GM20000 (cell line): ENCODE data around the gene ITCH.
"Not testable (repeated sequence)": the region's sequence is repeated elsewhere in the genome, so short reads cannot be mapped to it uniquely, and the experiment has no call there.

Source experiments
- DNase-seq: peaks from one replicate; pipeline ENCODE4 v3.0.0; 2012; ENCODE audit warnings: low spot score
- TF ChIP-seq, protein P1 (sequence below): IDR thresholded peaks from 2 replicates; pipeline ENCODE4 v1.5.1; 2012; ENCODE audit warnings: mild to moderate bottlenecking, control low read depth; ENCODE audit errors: extremely low read depth, missing control alignments

Gene ITCH

DNA sequence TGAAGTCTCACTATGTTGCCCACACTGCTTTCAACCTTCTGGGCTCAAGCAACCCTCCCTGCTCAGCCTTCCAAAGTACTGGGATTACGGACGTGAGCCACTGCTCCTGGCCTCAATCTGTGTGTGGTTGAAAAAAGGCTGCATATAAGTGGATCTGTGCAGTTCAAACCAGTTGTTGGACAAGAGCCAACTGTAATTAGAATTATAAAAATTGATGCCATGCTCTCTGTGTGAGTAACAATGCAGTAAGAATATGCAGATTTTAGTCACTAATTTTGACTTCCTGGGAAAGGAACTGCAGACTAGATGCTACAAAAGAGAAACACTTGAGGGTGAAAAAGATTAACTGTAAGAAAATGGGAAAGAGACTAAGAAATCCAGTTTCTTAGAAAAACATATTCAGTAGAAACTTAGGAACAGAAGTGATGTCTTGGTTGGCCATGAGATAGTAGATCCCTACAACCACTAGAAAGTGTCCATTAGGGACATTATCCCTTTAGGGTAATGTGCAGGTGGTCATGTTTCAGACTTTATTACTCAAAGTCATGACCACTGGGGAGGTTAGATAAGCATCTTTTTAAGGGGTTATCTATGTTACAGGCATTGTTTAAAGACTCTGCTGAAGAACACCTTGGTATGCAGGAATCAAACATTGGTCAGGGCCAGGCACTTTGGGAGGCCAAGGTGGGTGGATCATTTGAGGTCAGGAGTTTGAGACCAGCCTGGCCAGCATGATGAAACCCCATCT lies 26.3 kb downstream of the ITCH start:
- TF ChIP-seq, protein P1, sequence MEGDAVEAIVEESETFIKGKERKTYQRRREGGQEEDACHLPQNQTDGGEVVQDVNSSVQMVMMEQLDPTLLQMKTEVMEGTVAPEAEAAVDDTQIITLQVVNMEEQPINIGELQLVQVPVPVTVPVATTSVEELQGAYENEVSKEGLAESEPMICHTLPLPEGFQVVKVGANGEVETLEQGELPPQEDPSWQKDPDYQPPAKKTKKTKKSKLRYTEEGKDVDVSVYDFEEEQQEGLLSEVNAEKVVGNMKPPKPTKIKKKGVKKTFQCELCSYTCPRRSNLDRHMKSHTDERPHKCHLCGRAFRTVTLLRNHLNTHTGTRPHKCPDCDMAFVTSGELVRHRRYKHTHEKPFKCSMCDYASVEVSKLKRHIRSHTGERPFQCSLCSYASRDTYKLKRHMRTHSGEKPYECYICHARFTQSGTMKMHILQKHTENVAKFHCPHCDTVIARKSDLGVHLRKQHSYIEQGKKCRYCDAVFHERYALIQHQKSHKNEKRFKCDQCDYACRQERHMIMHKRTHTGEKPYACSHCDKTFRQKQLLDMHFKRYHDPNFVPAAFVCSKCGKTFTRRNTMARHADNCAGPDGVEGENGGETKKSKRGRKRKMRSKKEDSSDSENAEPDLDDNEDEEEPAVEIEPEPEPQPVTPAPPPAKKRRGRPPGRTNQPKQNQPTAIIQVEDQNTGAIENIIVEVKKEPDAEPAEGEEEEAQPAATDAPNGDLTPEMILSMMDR: no peak
- DNase-seq: no peak

DNA sequence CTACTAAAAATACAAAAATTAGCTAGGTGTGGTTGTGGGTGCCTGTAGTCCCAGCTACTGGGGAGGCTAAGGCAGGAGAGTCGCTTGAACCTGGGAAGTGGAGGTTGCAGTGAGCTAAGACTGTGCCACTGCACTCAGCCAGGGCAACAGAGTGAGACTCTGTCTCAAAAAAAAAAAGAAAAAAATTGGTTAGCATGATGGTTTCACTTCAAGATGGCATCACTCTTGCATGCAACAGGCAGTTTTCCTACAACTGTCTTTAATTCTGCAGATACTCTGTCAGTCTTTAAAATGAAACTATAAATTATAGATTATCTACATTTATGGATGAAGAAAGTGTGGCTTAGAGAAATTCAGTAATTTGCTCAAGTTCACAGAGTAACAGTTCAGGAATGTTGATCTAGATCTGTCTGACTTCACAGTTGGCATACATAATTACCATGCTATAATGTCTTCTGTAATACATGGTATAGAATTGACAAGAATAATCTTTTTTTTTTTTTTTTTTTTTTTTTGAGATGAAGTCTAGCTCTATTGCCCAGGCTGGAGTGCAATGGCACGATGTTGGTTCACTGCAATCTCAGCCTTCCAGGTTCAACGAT lies 27.0 kb downstream of the ITCH start:
- no peak for DNase-seq
- TF ChIP-seq, protein P1: no peak

DNA sequence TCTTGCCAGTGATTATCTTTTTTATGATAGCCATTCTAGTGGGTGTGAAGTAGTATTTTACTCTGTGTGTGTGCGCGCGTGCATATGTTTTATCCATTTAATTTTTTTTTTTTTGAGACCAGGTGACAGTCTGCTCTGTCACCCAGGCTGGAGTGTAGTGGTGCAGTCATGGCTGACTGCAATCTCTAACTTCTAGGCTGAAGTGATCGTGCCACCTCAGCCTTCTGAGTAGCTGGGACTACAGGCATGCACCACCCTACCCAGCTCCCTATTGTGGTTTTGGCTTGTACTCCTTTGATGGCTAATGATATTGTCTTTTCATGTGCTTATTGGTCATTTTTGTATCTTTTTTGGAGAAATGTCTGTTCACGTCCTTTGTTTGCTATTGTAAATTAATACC lies 33.3 kb downstream of the ITCH start:
- TF ChIP-seq, protein P1: no peak
- DNase-seq: no peak

DNA sequence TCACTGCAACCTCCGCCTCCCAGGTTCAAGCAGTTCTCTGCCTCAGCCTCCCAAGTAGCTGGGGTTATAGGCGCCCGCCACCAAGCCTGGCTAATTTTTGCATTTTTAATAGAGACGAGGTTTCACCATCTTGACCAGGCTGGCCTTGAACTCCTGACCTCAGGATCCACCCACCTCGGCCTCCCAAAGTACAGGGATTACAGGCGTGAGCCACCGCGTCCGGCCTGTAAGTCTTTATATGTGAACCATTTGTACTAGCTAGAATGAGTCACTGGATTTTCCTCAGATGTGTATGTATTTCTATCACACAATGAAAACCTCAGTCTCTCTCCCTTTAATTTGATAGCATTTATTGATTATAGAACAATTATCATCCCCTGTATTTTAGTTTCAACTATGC lies 34.0 kb downstream of the ITCH start:
- no peak for DNase-seq
- TF ChIP-seq, protein P1: no peak

DNA sequence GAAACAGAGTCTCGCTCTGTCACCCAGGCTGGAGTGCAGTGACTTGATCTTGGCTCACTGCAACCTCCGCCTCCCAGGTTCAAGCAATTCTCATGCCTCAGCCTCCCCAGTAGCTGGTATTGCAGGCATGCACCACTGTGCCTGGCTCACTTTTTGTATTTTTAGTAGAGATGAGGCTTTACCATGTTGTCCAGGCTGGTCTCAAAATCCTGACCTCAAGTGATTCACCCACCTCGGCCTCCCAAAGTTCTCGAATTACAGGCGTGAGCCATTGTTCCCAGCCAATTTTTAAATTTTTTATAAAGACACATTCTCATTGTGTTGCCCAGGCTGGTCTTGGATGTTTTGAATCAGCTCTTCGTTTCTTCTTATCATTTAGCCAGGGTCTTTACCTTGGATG lies 37.7 kb downstream of the ITCH start:
- DNase-seq: not testable (repeated sequence)

DNA sequence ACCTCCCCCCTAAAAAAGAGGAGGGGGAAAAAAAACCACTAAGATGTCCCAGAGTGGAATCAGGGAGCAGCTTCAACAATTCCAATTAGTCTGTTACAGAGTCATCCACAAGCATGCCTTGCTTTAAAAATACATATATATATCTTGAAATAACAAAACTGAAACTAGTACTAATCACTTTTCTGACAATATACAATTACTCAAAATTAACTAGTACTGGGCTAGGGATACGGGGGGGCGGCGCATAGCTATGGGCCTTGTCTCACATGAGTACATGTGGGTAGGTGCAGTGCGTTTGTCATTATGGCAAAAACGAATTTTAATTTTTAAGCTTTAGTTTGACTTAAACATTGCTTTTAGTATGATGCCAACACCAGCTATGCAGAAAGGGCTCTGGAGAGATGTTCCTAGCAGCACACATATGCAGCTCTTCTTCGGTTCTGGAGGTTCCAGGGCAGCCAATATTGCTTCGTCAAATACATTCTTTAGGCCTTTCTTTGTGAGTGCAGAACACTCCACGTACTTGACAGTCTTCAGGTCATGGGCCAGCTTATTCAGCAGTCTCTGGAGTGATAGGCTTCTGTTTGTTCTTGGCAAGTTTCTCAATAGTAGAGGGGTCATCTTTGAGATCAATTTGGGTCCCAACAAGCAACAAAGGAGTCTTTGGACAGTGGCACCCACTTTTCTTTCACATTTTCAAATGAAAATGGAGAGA lies 38.8 kb downstream of the ITCH start:
- DNase-seq: no peak
- TF ChIP-seq, protein P1: no peak

DNA sequence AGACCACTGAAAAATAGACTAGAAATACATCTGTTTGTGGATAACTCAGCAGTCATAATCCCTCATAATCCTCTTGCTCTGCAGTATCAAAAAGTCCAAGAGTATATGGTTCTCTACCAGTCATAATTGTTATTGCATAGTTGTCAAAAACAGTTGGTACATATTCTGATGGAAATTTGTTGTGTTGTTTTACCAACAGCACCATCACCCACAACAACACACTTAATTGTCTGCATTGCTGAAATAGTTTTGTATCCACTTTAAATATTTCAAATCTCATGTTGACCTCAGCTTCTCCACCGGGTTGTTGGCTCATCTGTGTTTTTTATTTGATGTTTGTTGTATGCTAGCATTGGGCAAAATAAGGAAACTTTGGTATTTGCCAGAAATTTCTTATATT lies 39.4 kb downstream of the ITCH start:
- DNase-seq: no peak
- TF ChIP-seq, protein P1: no peak
